ENCODE data around the gene MDH1B. TPM values are rescaled to one million over a fixed set of nuclear protein-coding genes. Genes with fewer than 3 reads are reported as not detected.

MDH1B gene
- total RNA-seq, 2 experiments from 2014 or later: 0.19 to 0.28 TPM

DNA sequence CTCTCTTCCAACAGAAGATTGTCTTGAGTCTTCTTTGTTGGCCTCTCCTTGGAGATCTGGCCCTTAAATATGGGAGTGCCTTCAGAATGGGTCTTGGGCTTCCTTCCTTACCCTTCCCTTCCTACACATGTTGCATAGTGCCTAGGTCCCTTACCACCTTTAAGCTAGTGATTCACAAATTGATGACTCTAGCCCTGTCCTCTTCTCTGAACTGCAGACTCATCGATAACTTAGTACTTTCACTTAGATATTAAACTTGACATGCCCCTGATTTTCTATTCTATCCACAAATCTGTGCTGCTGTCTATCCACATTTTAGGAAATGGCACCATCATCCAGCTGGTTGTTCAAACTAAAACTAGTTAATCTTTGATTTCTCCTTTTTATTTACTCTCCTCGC lies 37.8 kb downstream of the MDH1B start:
- intact Hi-C loops (cut with micrococcal nuclease; ENCODE audit: unreplicated experiment): no loop called here
- Histone ChIP-seq H3K4me2 (ENCODE audit: low read length) (no peak overlapping the region), H3K27ac (ENCODE audit: low read depth, low read length, poor library complexity, severe bottlenecking) (no peak overlapping the region), H3K9me3 (ENCODE audit: low read length) (no peaks in the 10 kb centered on the region), H2AFZ (ENCODE audit: low read length) (no peak overlapping the region), H3K79me2 (ENCODE audit: insufficient read depth, low read depth, low read length) (no peaks in the 10 kb centered on the region), H3K4me3 (ENCODE audit: low read depth, low read length, poor library complexity, severe bottlenecking) (no peak overlapping the region), H3K9me2 (ENCODE audit: insufficient read depth, low read length) (no peaks in the 10 kb centered on the region), H4K20me1 (ENCODE audit: insufficient read depth, low read length) (no peaks in the 10 kb centered on the region), H3K4me1 (ENCODE audit: insufficient read depth, low read length, poor library complexity, severe bottlenecking) (no peaks in the 10 kb centered on the region), H3K36me3 (ENCODE audit: insufficient read depth, low read length) (no peaks in the 10 kb centered on the region)
- no peak for DNase-seq (ENCODE audit: low spot score)
- BruUV-seq (replicated peaks): no TSS peak
- ChIA-PET POLR2A (no interaction called here), CTCF (ENCODE audit: unreplicated experiment) (no interaction called here)
- TF ChIP-seq CTCF (conservative IDR thresholded peaks at IDR 0.05; ENCODE audit: low read length): no peak
- no peak for TF ChIP-seq EZH2phosphoT487 (IDR thresholded peaks at IDR 0.05; ENCODE audit: borderline replicate concordance, low read depth, low read length)

DNA sequence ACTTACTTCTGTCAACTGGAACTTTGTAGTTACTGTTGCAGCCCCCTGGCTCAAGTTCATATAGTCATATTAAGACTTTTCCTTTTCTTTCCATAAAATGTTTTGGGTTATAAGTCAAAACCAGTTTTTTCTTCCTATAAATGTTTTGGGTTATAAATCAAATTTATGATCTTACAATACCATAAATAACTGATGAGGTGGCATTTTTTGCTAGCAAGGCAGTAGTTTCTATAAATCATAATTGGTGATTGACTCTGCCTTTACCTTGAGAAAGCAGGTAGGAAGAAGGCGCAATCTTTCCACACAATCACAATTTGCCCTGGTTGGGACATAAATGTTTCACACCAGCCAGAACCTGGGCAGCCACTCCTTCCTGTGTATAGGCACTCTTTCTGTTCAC lies 41.8 kb downstream of the MDH1B start:
- no peak for DNase-seq (ENCODE audit: low spot score)
- BruUV-seq (replicated peaks): no TSS peak
- Histone ChIP-seq H3K27ac (ENCODE audit: low read depth, low read length, poor library complexity, severe bottlenecking) (no peak overlapping the region), H3K36me3 (ENCODE audit: insufficient read depth, low read length) (no peaks in the 10 kb centered on the region), H3K4me3 (ENCODE audit: low read depth, low read length, poor library complexity, severe bottlenecking) (no peak overlapping the region), H2AFZ (ENCODE audit: low read length) (no peak overlapping the region), H4K20me1 (ENCODE audit: insufficient read depth, low read length) (no peaks in the 10 kb centered on the region), H3K9me2 (ENCODE audit: insufficient read depth, low read length) (no peaks in the 10 kb centered on the region), H3K9me3 (ENCODE audit: low read length) (no peaks in the 10 kb centered on the region), H3K79me2 (ENCODE audit: insufficient read depth, low read depth, low read length) (no peaks in the 10 kb centered on the region), H3K4me2 (ENCODE audit: low read length) (no peak overlapping the region), H3K4me1 (ENCODE audit: insufficient read depth, low read length, poor library complexity, severe bottlenecking) (no peaks in the 10 kb centered on the region)
- ChIA-PET CTCF (ENCODE audit: unreplicated experiment) (no interaction called here), POLR2A (no interaction called here)
- no peak for TF ChIP-seq CTCF (conservative IDR thresholded peaks at IDR 0.05; ENCODE audit: low read length)
- no peak for TF ChIP-seq EZH2phosphoT487 (IDR thresholded peaks at IDR 0.05; ENCODE audit: borderline replicate concordance, low read depth, low read length)
- intact Hi-C loops (cut with micrococcal nuclease; ENCODE audit: unreplicated experiment): no loop called here

GRCh38 chr2:206721256-206721920 lies 43.7 kb downstream of the MDH1B start:
- Histone ChIP-seq H3K9me3 (ENCODE audit: low read length) (no peaks in the 10 kb centered on the region), H3K4me3 (ENCODE audit: low read depth, low read length, poor library complexity, severe bottlenecking) (no peak overlapping the region), H2AFZ (ENCODE audit: low read length) (no peak overlapping the region), H3K9me2 (ENCODE audit: insufficient read depth, low read length) (no peaks in the 10 kb centered on the region), H3K79me2 (ENCODE audit: insufficient read depth, low read depth, low read length) (no peaks in the 10 kb centered on the region), H3K27ac (ENCODE audit: low read depth, low read length, poor library complexity, severe bottlenecking) (no peak overlapping the region), H3K4me2 (ENCODE audit: low read length) (no peak overlapping the region), H4K20me1 (ENCODE audit: insufficient read depth, low read length) (no peaks in the 10 kb centered on the region), H3K36me3 (ENCODE audit: insufficient read depth, low read length) (no peaks in the 10 kb centered on the region), H3K4me1 (ENCODE audit: insufficient read depth, low read length, poor library complexity, severe bottlenecking) (no peaks in the 10 kb centered on the region)
- ChIA-PET POLR2A (no interaction called here), CTCF (ENCODE audit: unreplicated experiment) (no interaction called here)
- no TSS peak for BruUV-seq (replicated peaks)
- TF ChIP-seq CTCF (conservative IDR thresholded peaks at IDR 0.05; ENCODE audit: low read length) (no peak), EZH2phosphoT487 (IDR thresholded peaks at IDR 0.05; ENCODE audit: borderline replicate concordance, low read depth, low read length) (no peak)
- intact Hi-C loops (cut with micrococcal nuclease; ENCODE audit: unreplicated experiment): no loop called here
- DNase-seq (ENCODE audit: low spot score): no peak
